SK-N-MC (cell line): ENCODE results near the gene TMTC4.

ENCODE experiments used
- DNase-seq: peaks from one replicate; pipeline ENCODE4 v3.0.0-alpha.2; 2011; ENCODE audit warnings: low read depth, low spot score
- H3K27ac ChIP-seq: fragments of 200-600 bp; sonication (generic); 2 replicates; pipeline ENCODE4 v1.5.1; 2016; ENCODE audit warnings: mixed run types
- H3K36me3 ChIP-seq: fragments of 200-600 bp; sonication (generic); 2 replicates; pipeline ENCODE4 v1.6.1; 2017; ENCODE audit warnings: antibody characterized with exemption, low read length, mixed read lengths; ENCODE audit not compliant: insufficient read depth
- H3K4me3 ChIP-seq: fragments of 200-600 bp; sonication (generic); 2 replicates; pipeline ENCODE4 v1.5.1; 2016
- H3K9ac ChIP-seq: fragments of 200-600 bp; sonication (generic); 2 replicates; pipeline ENCODE4 v1.8.0; 2017; ENCODE audit warnings: mixed run types, mixed read lengths; ENCODE audit not compliant: insufficient read length
- H3K9me3 ChIP-seq: fragments of 200-600 bp; sonication (generic); 2 replicates; pipeline ENCODE4 v1.6.1; 2017; ENCODE audit warnings: low read depth, mild to moderate bottlenecking, antibody characterized with exemption, low read length, moderate library complexity, mixed read lengths
- EZH2 ChIP-seq: fragments of 200-600 bp; sonication (generic); IDR thresholded peaks from one replicate; pipeline ENCODE4 v1.6.1; 2017; ENCODE audit warnings: antibody characterized with exemption
- FOXP2 ChIP-seq: optimal IDR thresholded peaks from 2 replicates; pipeline ENCODE3; 2011; ENCODE audit warnings: mild to moderate bottlenecking, moderate library complexity; ENCODE audit not compliant: insufficient read depth; ENCODE audit errors: extremely low read length, control extremely low read depth
- POLR2AphosphoS5 ChIP-seq: IDR thresholded peaks from 2 replicates; pipeline ENCODE4 v1.6.1; 2012; ENCODE audit warnings: mild to moderate bottlenecking, low read depth, low read length, borderline replicate concordance

The TMTC4 gene

DNA sequence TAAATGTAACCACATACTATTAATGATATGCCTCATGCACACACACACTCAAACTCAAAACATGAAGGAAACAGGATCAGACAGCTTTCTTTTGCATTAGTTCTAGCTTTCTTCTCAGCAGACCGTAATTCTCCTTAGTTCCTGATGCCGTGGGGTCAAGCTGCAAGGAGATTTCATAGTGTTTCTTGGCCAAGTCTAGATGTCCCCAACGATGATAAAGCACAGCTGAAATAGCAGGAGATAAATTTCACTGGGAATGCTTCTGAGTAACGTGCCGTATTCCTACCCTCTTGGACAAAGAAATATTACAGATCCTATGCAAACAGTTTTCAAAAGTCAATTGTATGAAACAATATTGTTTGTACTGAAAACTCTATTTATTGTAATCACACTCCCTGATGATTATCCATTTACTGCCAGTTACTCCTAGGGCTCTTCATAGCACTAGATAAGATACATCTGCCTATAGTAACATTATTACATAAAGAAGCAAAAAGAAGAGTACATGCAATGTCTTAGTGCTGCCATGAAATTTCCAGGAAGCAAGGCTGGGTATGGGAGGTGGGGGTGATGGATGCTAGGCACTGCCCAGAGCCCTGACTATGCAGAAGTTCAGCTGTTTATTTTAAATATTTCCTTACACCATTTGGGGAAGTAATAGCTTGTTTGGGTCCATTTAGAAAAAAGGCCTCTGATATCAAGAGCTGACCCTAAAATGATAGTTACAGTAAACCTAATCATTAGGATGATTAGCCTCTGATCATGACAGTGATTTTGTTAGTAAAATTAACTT, 69.5 kb downstream of the TMTC4 start:
- H3K9me3 ChIP-seq: no peaks in the 10 kb centered on the region
- no peak overlapping the region for H3K4me3 ChIP-seq
- H3K27ac ChIP-seq: no peak overlapping the region
- DNase-seq: no peak
- no peak for TF ChIP-seq FOXP2
- no peak for TF ChIP-seq POLR2AphosphoS5
- no peak for TF ChIP-seq EZH2
- H3K36me3 ChIP-seq: peaks cover 4% of the 10 kb centered on the region; the same call in 1 of the 2 replicates
- H3K9ac ChIP-seq: no peak overlapping the region

- Histone ChIP-seq H3K9ac (no peak overlapping the region), H3K4me3 (no peak overlapping the region), H3K36me3 (no peaks in the 10 kb centered on the region; the same call in 1 of the 2 replicates), H3K27ac (no peak overlapping the region; the same call in 1 of the 2 replicates), H3K9me3 (no peaks in the 10 kb centered on the region)
- DNase-seq: no peak
- TF ChIP-seq EZH2 (no peak), POLR2AphosphoS5 (no peak), FOXP2 (no peak)
These were observed 72.0 kb downstream of the TMTC4 start for GRCh38 chr13:100602493-100603111.

DNA sequence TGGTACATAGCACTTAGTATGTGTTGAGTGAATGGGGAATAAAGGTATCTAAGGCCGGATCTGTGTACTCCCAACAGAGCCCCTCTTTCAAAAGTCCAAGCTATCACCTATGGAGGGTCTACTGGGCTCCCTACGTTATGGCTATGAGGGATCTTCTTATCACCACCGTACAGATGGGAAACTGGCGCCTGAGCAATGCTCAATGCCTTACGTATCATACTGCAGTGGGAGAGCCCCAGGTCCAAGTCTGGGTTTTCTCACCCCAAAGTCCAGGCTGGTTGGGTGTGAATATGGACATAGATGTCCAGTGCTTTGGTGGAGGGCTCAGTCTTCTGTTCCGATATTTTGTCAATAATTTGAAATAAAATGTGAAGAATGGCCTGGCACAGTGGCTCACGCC, 72.9 kb downstream of the TMTC4 start:
- H3K36me3 ChIP-seq: no peaks in the 10 kb centered on the region; the same call in 1 of the 2 replicates
- TF ChIP-seq EZH2 (no peak), FOXP2 (no peak), POLR2AphosphoS5 (no peak)
- H3K9me3 ChIP-seq: no peaks in the 10 kb centered on the region
- H3K9ac ChIP-seq: no peak overlapping the region
- H3K27ac ChIP-seq: no peak overlapping the region
- no peak overlapping the region for H3K4me3 ChIP-seq
- no peak for DNase-seq

GRCh38 chr13:100600915-100601314, 73.7 kb downstream of the TMTC4 start:
- no peak for DNase-seq
- TF ChIP-seq POLR2AphosphoS5 (no peak), FOXP2 (no peak), EZH2 (no peak)
- H3K9ac ChIP-seq: no peak overlapping the region
- no peaks in the 10 kb centered on the region; the same call in 1 of the 2 replicates for H3K36me3 ChIP-seq
- H3K9me3 ChIP-seq: no peaks in the 10 kb centered on the region
- H3K4me3 ChIP-seq: no peak overlapping the region
- no peak overlapping the region for H3K27ac ChIP-seq

- TF ChIP-seq FOXP2: no peak
- TF ChIP-seq POLR2AphosphoS5: no peak
- TF ChIP-seq EZH2: no peak
- Histone ChIP-seq H3K4me3 (no peak overlapping the region), H3K27ac (no peak overlapping the region), H3K9me3 (no peaks in the 10 kb centered on the region), H3K36me3 (no peaks in the 10 kb centered on the region), H3K9ac (no peak overlapping the region)
- DNase-seq: no peak
These were observed 74.1 kb downstream of the TMTC4 start for GRCh38 chr13:100600461-100600860.

DNA sequence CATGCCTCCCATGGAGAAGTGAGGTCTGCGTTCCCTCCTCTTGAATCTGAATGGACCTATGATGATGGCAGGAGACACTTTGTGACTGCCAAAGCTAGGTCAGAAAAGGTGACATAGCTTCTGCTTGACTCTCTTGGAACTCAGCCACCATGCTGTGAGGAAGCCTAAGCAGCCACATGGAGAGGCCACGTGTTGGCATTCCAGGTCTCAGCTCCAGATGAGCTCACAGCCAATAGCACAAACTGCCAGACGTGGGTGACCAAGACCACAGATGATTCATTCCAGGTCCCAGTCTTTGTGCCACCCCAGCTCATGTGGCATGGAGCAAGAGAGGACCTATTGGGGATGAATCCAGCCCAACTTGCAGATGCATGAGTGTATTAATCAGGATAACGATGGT, 77.3 kb downstream of the TMTC4 start:
- no peak for DNase-seq
- no peaks in the 10 kb centered on the region for H3K9me3 ChIP-seq
- no peaks in the 10 kb centered on the region for H3K36me3 ChIP-seq
- no peak overlapping the region for H3K9ac ChIP-seq
- no peak overlapping the region for H3K4me3 ChIP-seq
- H3K27ac ChIP-seq: no peak overlapping the region
- TF ChIP-seq FOXP2: no peak
- no peak for TF ChIP-seq POLR2AphosphoS5

DNA sequence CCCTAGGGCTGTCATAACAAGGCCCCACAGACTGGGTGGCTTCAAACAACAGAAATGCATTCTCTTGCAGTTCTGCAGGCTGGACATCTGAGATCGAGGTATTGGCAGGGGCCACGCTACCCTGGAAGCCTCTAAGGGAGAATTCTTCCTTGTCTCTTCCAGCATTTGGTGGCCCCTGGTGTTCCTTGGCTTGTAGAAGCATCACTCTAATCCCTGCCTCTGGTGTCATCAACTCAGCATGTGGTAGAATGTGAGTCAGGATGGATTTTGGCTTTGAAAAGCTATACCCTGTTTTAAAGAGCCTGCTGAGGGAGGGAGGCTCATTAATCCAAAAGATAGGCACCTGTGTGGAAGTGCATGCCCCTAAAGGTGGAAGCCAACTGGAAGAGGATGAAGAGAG, 78.1 kb downstream of the TMTC4 start:
- TF ChIP-seq FOXP2 (no peak), POLR2AphosphoS5 (no peak), EZH2 (no peak)
- no peak for DNase-seq
- H3K36me3 ChIP-seq: no peaks in the 10 kb centered on the region
- no peaks in the 10 kb centered on the region for H3K9me3 ChIP-seq
- no peak overlapping the region for H3K9ac ChIP-seq
- H3K4me3 ChIP-seq: no peak overlapping the region
- no peak overlapping the region for H3K27ac ChIP-seq

- Histone ChIP-seq H3K27ac (no peak overlapping the region), H3K9me3 (no peaks in the 10 kb centered on the region), H3K4me3 (no peak overlapping the region), H3K36me3 (no peaks in the 10 kb centered on the region), H3K9ac (no peak overlapping the region)
- no peak for DNase-seq
- no peak for TF ChIP-seq FOXP2
- no peak for TF ChIP-seq POLR2AphosphoS5
- no peak for TF ChIP-seq EZH2
These were observed 79.9 kb downstream of the TMTC4 start for GRCh38 chr13:100594731-100595130.
